ENCODE results near the gene FAM25G. TPM values are rescaled to one million over a fixed set of nuclear protein-coding genes. Genes with fewer than 3 reads are reported as not detected.

The FAM25G gene
- total and polyA plus RNA-seq, 11 donors, result not detected

- H3K4me3 ChIP-seq, result no peak overlapping the region
- H3K9me3 ChIP-seq, result peaks cover 0 to 19% (median 14%) of the 10 kb centered on the region in 12 donors
- WGBS, 4 donors, result 82 to 86% (median 83%) methylated on average over 5 to 10 of the region's 10 CpGs
- TF ChIP-seq CTCF (IDR thresholded peaks at IDR 0.05), result no peak
- no peak for TF ChIP-seq POLR2A (IDR thresholded peaks at IDR 0.05)
- ATAC-seq (no peak), DNase-seq (peak in 1 of 5 donors; percentile 49)
- no peaks in the 10 kb centered on the region for H3K36me3 ChIP-seq
- no peaks in the 10 kb centered on the region for H3K4me1 ChIP-seq
- H3K27me3 ChIP-seq, result peaks cover 0 to 5% (median 0%) of the 10 kb centered on the region in 9 donors
- no peak overlapping the region for H3K27ac ChIP-seq
- intact Hi-C loops (cut with DNase I), result loop anchor here in 1 of 10 donors (10.0 kb wide), 1 partner anchor 85 kb away; no protein-coding TSS in a partner anchor
Measured at GRCh38 chr10:47449979-47450378, 41.5 kb downstream of the FAM25G start.

- intact Hi-C loops (cut with DNase I), result no loop called here
- H3K4me1 ChIP-seq, result no peaks in the 10 kb centered on the region
- 64 to 77% (median 68%) methylated on average over 7 to 9 of the region's 9 CpGs for WGBS, 4 donors
- TF ChIP-seq POLR2A (IDR thresholded peaks at IDR 0.05) (no peak), CTCF (IDR thresholded peaks at IDR 0.05) (no peak)
- peaks cover 0 to 2% (median 0%) of the 10 kb centered on the region in 9 donors for H3K27me3 ChIP-seq
- no peak overlapping the region for H3K27ac ChIP-seq
- no peak for ATAC-seq
- peaks cover 0 to 24% (median 18%) of the 10 kb centered on the region in 12 donors for H3K9me3 ChIP-seq
- DNase-seq, result peak in 1 of 5 donors; percentile 38
- H3K4me3 ChIP-seq, result no peak overlapping the region
- no peaks in the 10 kb centered on the region for H3K36me3 ChIP-seq
Measured at GRCh38 chr10:47449102-47449978, 42.2 kb downstream of the FAM25G start.

GRCh38 chr10:47447705-47448104 is 43.8 kb downstream of the FAM25G start:
- no peaks in the 10 kb centered on the region for H3K4me1 ChIP-seq
- ATAC-seq (no peak), DNase-seq (no peak)
- peaks cover 0 to 24% (median 18%) of the 10 kb centered on the region in 12 donors for H3K9me3 ChIP-seq
- H3K36me3 ChIP-seq, result no peaks in the 10 kb centered on the region
- no peak overlapping the region for H3K4me3 ChIP-seq
- H3K27me3 ChIP-seq, result no peaks in the 10 kb centered on the region
- H3K27ac ChIP-seq, result no peak overlapping the region
- TF ChIP-seq POLR2A (IDR thresholded peaks at IDR 0.05), result no peak
- no peak for TF ChIP-seq CTCF (IDR thresholded peaks at IDR 0.05)
- intact Hi-C loops (cut with DNase I), result no loop called here
- WGBS, 4 donors, result 79 to 86% (median 83%) methylated on average over 3 of the region's 3 CpGs

GRCh38 chr10:47447209-47447608 is 44.3 kb downstream of the FAM25G start:
- H3K36me3 ChIP-seq, result no peaks in the 10 kb centered on the region
- no peak for TF ChIP-seq POLR2A (IDR thresholded peaks at IDR 0.05)
- no peak for TF ChIP-seq CTCF (IDR thresholded peaks at IDR 0.05)
- no peak overlapping the region for H3K27ac ChIP-seq
- ATAC-seq, result no peak
- 82 to 86% (median 83%) methylated on average over 4 of the region's 4 CpGs for WGBS, 4 donors
- DNase-seq, result no peak
- no peaks in the 10 kb centered on the region for H3K4me1 ChIP-seq
- H3K9me3 ChIP-seq, result peaks cover 0 to 24% (median 18%) of the 10 kb centered on the region in 12 donors
- intact Hi-C loops (cut with DNase I), result no loop called here
- no peak overlapping the region for H3K4me3 ChIP-seq
- H3K27me3 ChIP-seq, result peaks cover 0 to 4% (median 0%) of the 10 kb centered on the region in 9 donors
